Prostate gland (tissue), 2 donors: Measurements from ENCODE around the gene NT5M. TPM values are rescaled to one million over a fixed set of nuclear protein-coding genes. Genes with fewer than 3 reads are reported as not detected.
A peak's percentile ranks its signal among the peaks of the same experiment; 100 is the strongest.
"Not testable (repeated sequence)": the region's sequence is repeated elsewhere in the genome, so short reads cannot be mapped to it uniquely, and the experiment has no call there.

Source experiments
- DNase-seq: peaks from one replicate; pipeline ENCODE4 v3.0.0-alpha.2; 2019; ENCODE audit warnings: low spot score
- H3K27ac ChIP-seq, 2 donors: fragments of 200-600 bp; sonication (generic); 2 replicates each; pipeline ENCODE4 v1.5.1; 2017 to 2019
- H3K27me3 ChIP-seq: fragments of 200-600 bp; sonication (generic); replicated peaks from 2 replicates; pipeline ENCODE4 v1.5.1; 2019; ENCODE audit not compliant: insufficient read depth
- H3K36me3 ChIP-seq, 2 donors: fragments of 200-600 bp; sonication (generic); 1 replicate in 1 of 2; 2 replicates in 1 of 2; pipeline versions ENCODE4 v1.5.1 to v1.8.1; 2017 to 2019
- H3K4me1 ChIP-seq: fragments of 200-600 bp; sonication (generic); replicated peaks from 2 replicates; pipeline ENCODE4 v1.5.1; 2019
- H3K4me3 ChIP-seq, 2 donors: fragments of 200-600 bp; sonication (generic); 2 replicates each; pipeline ENCODE4 v1.5.1; 2017 to 2019
- H3K9me3 ChIP-seq: fragments of 200-600 bp; sonication (generic); 2 replicates; pipeline ENCODE4 v1.5.1; 2017
- CTCF ChIP-seq, 4 experiments: fragments of 200-600 bp in 2 of 4; fragments of 450-650 bp in 2 of 4; sonication (generic) in 2 of 4; IDR thresholded peaks; 1 replicate in 3 of 4; 2 replicates in 1 of 4; pipeline ENCODE4 v1.5.1; 2016 to 2019; ENCODE audit warnings: antibody characterized with exemption in 4 of 4, mild to moderate bottlenecking in 2 of 4, moderate library complexity in 2 of 4
- POLR2A ChIP-seq: fragments of 450-650 bp; IDR thresholded peaks from one replicate; pipeline ENCODE4 v1.6.1; 2016; ENCODE audit warnings: antibody characterized with exemption, mild to moderate bottlenecking
- POLR2AphosphoS5 ChIP-seq: sonication (generic); formaldehyde crosslinking; IDR thresholded peaks from one replicate; pipeline ENCODE4 v1.6.1; 2017; ENCODE audit warnings: antibody characterized with exemption
- WGBS: methylation state at CpG from one replicate; pipeline ENCODE4 v1.1.5; 2018; 5-methylcytosine and 5-hydroxymethylcytosine counted together
- intact Hi-C: fragments of 100-400 bp; cut with DNase I; formaldehyde crosslinking; loops from one replicate; pipeline ENCODE4 v1.14.2; 2022
- total RNA-seq, 2 donors: library from RNA; depleted of rRNA; stranded (reverse); fragments of >200 nt; gene quantifications; one replicate each; pipeline ENCODE4 v1.1.0, GENCODE V29; 2016

NT5M gene
- total RNA-seq = 10 to 100 TPM in 1 of 2 donors, 1 to 10 TPM in 1; 7.6 to 35.2 TPM

- 2% methylated on average over 39 of the region's 107 CpGs for WGBS
- Histone ChIP-seq H3K36me3 (no peaks in the 10 kb centered on the region), H3K27ac (peak within 1 kb of the TSS; percentile 37 to 58), H3K4me3 (peak within 1 kb of the TSS; percentile 49 to 53), H3K9me3 (no peaks in the 10 kb centered on the region), H3K4me1 (no peaks in the 10 kb centered on the region), H3K27me3 (no peaks in the 10 kb centered on the region)
- intact Hi-C loops = loop anchor here (5.0 kb wide), 1 partner anchor 161 kb away; no protein-coding TSS in a partner anchor
- TF ChIP-seq CTCF (IDR thresholded peaks at IDR 0.05) (no peak), POLR2AphosphoS5 (peak; percentile 7), POLR2A (peak; percentile 37)
- DNase-seq = peak; percentile 78
Observed at GRCh38 chr17:17303010-17303846, at the start of gene NT5M. Gene NT5M, plus strand, starts transcription at chr17:17303373. Its CDS starts 178 bp downstream, at chr17:17303551.

GRCh38 chr17:17253406-17253805 lies 49.8 kb upstream of the NT5M start:
- no peak overlapping the region for H3K4me3 ChIP-seq
- H3K27me3 ChIP-seq = no peaks in the 10 kb centered on the region
- intact Hi-C loops = no loop called here
- 62% methylated on average over 3 of the region's 3 CpGs for WGBS
- H3K36me3 ChIP-seq = peaks cover 0 to 2% of the 10 kb centered on the region in 2 donors
- H3K4me1 ChIP-seq = no peaks in the 10 kb centered on the region
- TF ChIP-seq POLR2AphosphoS5 = peak; percentile 50
- no peak for TF ChIP-seq CTCF (IDR thresholded peaks at IDR 0.05)
- no peak overlapping the region for H3K27ac ChIP-seq
- no peak for DNase-seq
- no peaks in the 10 kb centered on the region for H3K9me3 ChIP-seq

- Histone ChIP-seq H3K27me3 (no peaks in the 10 kb centered on the region), H3K4me3 (no peak overlapping the region), H3K9me3 (no peaks in the 10 kb centered on the region), H3K27ac (no peak overlapping the region), H3K4me1 (no peaks in the 10 kb centered on the region), H3K36me3 (no peaks in the 10 kb centered on the region)
- 78% methylated on average over 3 of the region's 3 CpGs for WGBS
- no peak for TF ChIP-seq POLR2A
- no peak for TF ChIP-seq CTCF (IDR thresholded peaks at IDR 0.05)
- no peak for TF ChIP-seq POLR2AphosphoS5
- intact Hi-C loops = no loop called here
- DNase-seq = no peak
Observed at GRCh38 chr17:17254036-17254435, 49.1 kb upstream of the NT5M start.

GRCh38 chr17:17255689-17256088 lies 47.5 kb upstream of the NT5M start:
- H3K36me3 ChIP-seq, DNase-seq, intact Hi-C loops, H3K27ac ChIP-seq, H3K27me3 ChIP-seq, H3K4me1 ChIP-seq, H3K9me3 ChIP-seq, H3K4me3 ChIP-seq: not testable (repeated sequence)
- WGBS = 92% methylated on average over 11 of the region's 11 CpGs

GRCh38 chr17:17256316-17256715 lies 46.9 kb upstream of the NT5M start:
- no peak overlapping the region for H3K27ac ChIP-seq
- H3K27me3 ChIP-seq = no peaks in the 10 kb centered on the region
- H3K36me3 ChIP-seq = peaks cover 0 to 6% of the 10 kb centered on the region in 2 donors
- 100% methylated on average over 1 of the region's 1 CpG for WGBS
- no peak overlapping the region for H3K4me3 ChIP-seq
- DNase-seq = no peak
- peaks cover 4% of the 10 kb centered on the region for H3K4me1 ChIP-seq
- H3K9me3 ChIP-seq = no peaks in the 10 kb centered on the region
- TF ChIP-seq CTCF (IDR thresholded peaks at IDR 0.05) = no peak
- TF ChIP-seq POLR2A = no peak
- TF ChIP-seq POLR2AphosphoS5 = no peak
- intact Hi-C loops = no loop called here
